Aorta (tissue), 5 donors: ENCODE results near the gene BCAR1. TPM values are rescaled to one million over a fixed set of nuclear protein-coding genes. Genes with fewer than 3 reads are reported as not detected.
"Not testable (repeated sequence)": the region's sequence is repeated elsewhere in the genome, so short reads cannot be mapped to it uniquely, and the experiment has no call there.

Experiments used
- ATAC-seq: fragments of 200-7000 bp; cut with Tn5 transposase; one replicate; pipeline ENCODE4 v1.9.1; 2022; ENCODE audit warnings: moderate library complexity; ENCODE audit not compliant: low FRiP score
- DNase-seq, 2 donors: peaks; one replicate each; pipeline ENCODE4 v3.0.0-alpha.2; 2020
- H3K27ac ChIP-seq, 2 donors: one replicate each; pipeline ENCODE4 v1.5.1; 2013; ENCODE audit warnings: low read length in 2 of 2, mild to moderate bottlenecking in 2 of 2, moderate library complexity in 2 of 2, control low read depth in 1 of 2, inconsistent platforms in 1 of 2, low read depth in 1 of 2
- H3K27me3 ChIP-seq, 2 donors: one replicate each; pipeline ENCODE4 v1.6.1; 2013; ENCODE audit warnings: control low read depth in 1 of 2, low read length in 1 of 2, mild to moderate bottlenecking in 1 of 2, moderate library complexity in 1 of 2; ENCODE audit not compliant: insufficient read depth in 2 of 2, control insufficient read depth in 1 of 2
- H3K36me3 ChIP-seq, 2 donors: one replicate each; pipeline ENCODE4 v1.6.1; 2013; ENCODE audit warnings: control low read depth in 1 of 2, low read length in 1 of 2, mild to moderate bottlenecking in 1 of 2; ENCODE audit not compliant: insufficient read depth in 2 of 2, control insufficient read depth in 1 of 2
- H3K4me1 ChIP-seq, 2 donors: one replicate each; pipeline ENCODE4 v1.6.1; 2013; ENCODE audit warnings: low read length in 2 of 2, control low read depth in 1 of 2, mild to moderate bottlenecking in 1 of 2, moderate library complexity in 1 of 2; ENCODE audit not compliant: insufficient read depth in 2 of 2, control insufficient read depth in 1 of 2
- H3K4me3 ChIP-seq, 2 donors: one replicate each; pipeline ENCODE4 v1.5.1; 2013; ENCODE audit warnings: low read length in 2 of 2, control low read depth in 1 of 2, mild to moderate bottlenecking in 1 of 2
- H3K9me3 ChIP-seq: one replicate; pipeline ENCODE4 v1.6.1; 2013; ENCODE audit warnings: mild to moderate bottlenecking, low read length; ENCODE audit not compliant: control insufficient read depth
- WGBS, 2 donors: extraction: QIAGEN DNeasy Blood & Tissue Kit; methylation state at CpG; one replicate each; pipeline ENCODE4 v1.1.7; 2013; 5-methylcytosine and 5-hydroxymethylcytosine counted together
- intact Hi-C, 2 donors: fragments of 100-400 bp; cut with DNase I; formaldehyde crosslinking; loops; one replicate each; pipeline versions ENCODE4 v1.14.2 to v1.15.0; 2022
- polyA plus RNA-seq, 2 donors: library from polyadenylated mRNA; stranded (reverse); fragments of 200-250 nt; gene quantifications; one replicate each; pipeline ENCODE4 v1.2.3, GENCODE V29; 2013
- total RNA-seq, 2 donors: library from RNA; stranded (reverse); fragmentation: NEBNext Ultra II Directional; extraction: Animal tissue kit (Norgen Biotek cat#: 25700); gene quantifications; one replicate each; pipeline ENCODE4 v1.2.1, GENCODE V29; 2021
- donor health status: healthy with polysubstance abuse.
- donor health status: Bipolar disorder and iron deficiency.
- donor health status: DM: no; HTN: no; CAD: no.
- donor health status: DM: no; HTN: no; CAD: no.
- donor health status: DM: yes; HTN: yes; CAD: no.

BCAR1 gene
- total and polyA plus RNA-seq, 4 donors: 28.7 to 140 (median 90.5) TPM

GRCh38 chr16:75289189-75289588 lies 37.8 kb upstream of the BCAR1 start:
- Histone ChIP-seq H3K27me3 (no peaks in the 10 kb centered on the region), H3K36me3 (no peaks in the 10 kb centered on the region), H3K9me3 (no peaks in the 10 kb centered on the region), H3K4me3 (no peak overlapping the region), H3K27ac (no peak overlapping the region), H3K4me1 (no peaks in the 10 kb centered on the region)
- no peak for ATAC-seq
- intact Hi-C loops: no loop called here
- no peak for DNase-seq

GRCh38 chr16:75288596-75289120 lies 37.2 kb upstream of the BCAR1 start:
- intact Hi-C loops: no loop called here
- Histone ChIP-seq H3K27me3 (no peaks in the 10 kb centered on the region), H3K4me3 (no peak overlapping the region), H3K27ac (no peak overlapping the region), H3K9me3 (no peaks in the 10 kb centered on the region), H3K36me3 (no peaks in the 10 kb centered on the region), H3K4me1 (no peaks in the 10 kb centered on the region)
- 95% methylated on average over 10 of the region's 10 CpGs for WGBS, 2 donors
- no peak for ATAC-seq
- DNase-seq: peak in 1 of 2 donors; percentile 40

GRCh38 chr16:75288181-75288580 lies 36.8 kb upstream of the BCAR1 start:
- Histone ChIP-seq H3K36me3 (no peaks in the 10 kb centered on the region), H3K27me3 (no peaks in the 10 kb centered on the region), H3K27ac (no peak overlapping the region), H3K4me1 (no peaks in the 10 kb centered on the region), H3K9me3 (no peaks in the 10 kb centered on the region), H3K4me3 (no peak overlapping the region)
- DNase-seq: peak in 1 of 2 donors; percentile 59
- 92 to 94% methylated on average over 7 of the region's 7 CpGs for WGBS, 2 donors
- ATAC-seq: no peak
- intact Hi-C loops: no loop called here

- Histone ChIP-seq H3K4me1 (no peaks in the 10 kb centered on the region), H3K27me3 (no peaks in the 10 kb centered on the region), H3K36me3 (no peaks in the 10 kb centered on the region), H3K4me3 (no peak overlapping the region), H3K9me3 (no peaks in the 10 kb centered on the region), H3K27ac (no peak overlapping the region)
- 88 to 90% methylated on average over 5 of the region's 5 CpGs for WGBS, 2 donors
- intact Hi-C loops: no loop called here
- no peak for DNase-seq
- no peak for ATAC-seq
These were observed 36.3 kb upstream of the BCAR1 start for GRCh38 chr16:75287708-75288107.

GRCh38 chr16:75286389-75286788 lies 35.0 kb upstream of the BCAR1 start:
- 91 to 94% methylated on average over 6 of the region's 6 CpGs for WGBS, 2 donors
- Histone ChIP-seq H3K27ac (no peak overlapping the region), H3K4me3 (no peak overlapping the region), H3K4me1 (no peaks in the 10 kb centered on the region), H3K27me3 (no peaks in the 10 kb centered on the region), H3K9me3 (no peaks in the 10 kb centered on the region), H3K36me3 (no peaks in the 10 kb centered on the region)
- DNase-seq: no peak
- ATAC-seq: no peak
- intact Hi-C loops: no loop called here

GRCh38 chr16:75282466-75283281 lies 31.2 kb upstream of the BCAR1 start:
- H3K27ac ChIP-seq: no peak overlapping the region
- no peak overlapping the region for H3K4me3 ChIP-seq
- DNase-seq: no peak
- no peaks in the 10 kb centered on the region for H3K27me3 ChIP-seq
- no peaks in the 10 kb centered on the region for H3K4me1 ChIP-seq
- H3K9me3 ChIP-seq: no peaks in the 10 kb centered on the region
- no peaks in the 10 kb centered on the region for H3K36me3 ChIP-seq
- intact Hi-C loops: no loop called here
- 87 to 90% methylated on average over 11 of the region's 11 CpGs for WGBS, 2 donors
- ATAC-seq: no peak

- DNase-seq (no peak), ATAC-seq (no peak)
- Histone ChIP-seq H3K4me1 (no peaks in the 10 kb centered on the region), H3K36me3 (no peaks in the 10 kb centered on the region), H3K27ac (no peak overlapping the region), H3K9me3 (no peaks in the 10 kb centered on the region), H3K27me3 (no peaks in the 10 kb centered on the region), H3K4me3 (no peak overlapping the region)
- WGBS, 2 donors: 41 to 64% methylated on average over 6 of the region's 6 CpGs
- intact Hi-C loops: no loop called here
These were observed 30.4 kb upstream of the BCAR1 start for GRCh38 chr16:75281826-75282225.

GRCh38 chr16:75281009-75281408 lies 29.6 kb upstream of the BCAR1 start:
- H3K27me3 ChIP-seq, DNase-seq, intact Hi-C loops, H3K4me3 ChIP-seq, H3K9me3 ChIP-seq, ATAC-seq, H3K36me3 ChIP-seq, H3K4me1 ChIP-seq, H3K27ac ChIP-seq: not testable (repeated sequence)
- 90 to 96% methylated on average over 2 of the region's 2 CpGs for WGBS, 2 donors

GRCh38 chr16:75280331-75280804 lies 28.9 kb upstream of the BCAR1 start:
- WGBS, 2 donors: 93 to 94% methylated on average over 8 of the region's 8 CpGs
- Histone ChIP-seq H3K27ac (no peak overlapping the region), H3K36me3 (no peaks in the 10 kb centered on the region), H3K4me3 (no peak overlapping the region), H3K27me3 (no peaks in the 10 kb centered on the region), H3K4me1 (no peaks in the 10 kb centered on the region), H3K9me3 (no peaks in the 10 kb centered on the region)
- DNase-seq (no peak), ATAC-seq (no peak)
- intact Hi-C loops: no loop called here
